Epithelial cell of proximal tubule (primary cell): Measurements from ENCODE around the gene IER5. TPM values are rescaled to one million over a fixed set of nuclear protein-coding genes. Genes with fewer than 3 reads are reported as not detected.

Experiments
- DNase-seq: peaks from one replicate; pipeline ENCODE4 v3.0.0-alpha.2; 2011; ENCODE audit warnings: low read depth
- H3K4me3 ChIP-seq: 2 replicates; pipeline ENCODE4 v1.5.1; 2011; ENCODE audit warnings: low read depth, mild to moderate bottlenecking, low read length
- CTCF ChIP-seq: conservative IDR thresholded peaks from 2 replicates; pipeline ENCODE4 v1.5.1; 2012; ENCODE audit warnings: low read depth, mild to moderate bottlenecking, low read length
- total RNA-seq: library from RNA; depleted of rRNA; stranded (reverse); fragments of >200 nt; gene quantifications from 2 replicates; pipeline ENCODE4 v1.2.3, GENCODE V29; 2015

Gene IER5
- total RNA-seq, 1 donor from 2014 or later, result 43.0 TPM

- TF ChIP-seq CTCF, result no peak
- no peak for DNase-seq
- H3K4me3 ChIP-seq, result peak overlapping the region; percentile 84
Observed at GRCh38 chr1:181091309-181092040, 3.0 kb downstream of the IER5 start.

- no peak overlapping the region for H3K4me3 ChIP-seq
- DNase-seq, result no peak
Observed at GRCh38 chr1:181092056-181092455, 3.6 kb downstream of the IER5 start.

GRCh38 chr1:181092883-181093458 is 4.5 kb downstream of the IER5 start:
- DNase-seq, result no peak
- no peak overlapping the region for H3K4me3 ChIP-seq
- no peak for TF ChIP-seq CTCF

More at GRCh38 chr1:181092056-181092455, 3.6 kb downstream of the IER5 start:
- TF ChIP-seq CTCF, result no peak

GRCh38 chr1:181094416-181095212 is 6.1 kb downstream of the IER5 start:
- DNase-seq, result no peak

GRCh38 chr1:181095260-181095659 is 6.8 kb downstream of the IER5 start:
- H3K4me3 ChIP-seq, result no peak overlapping the region
- no peak for DNase-seq
- no peak for TF ChIP-seq CTCF

More at GRCh38 chr1:181094416-181095212, 6.1 kb downstream of the IER5 start:
- TF ChIP-seq CTCF, result no peak
- no peak overlapping the region for H3K4me3 ChIP-seq

DNA sequence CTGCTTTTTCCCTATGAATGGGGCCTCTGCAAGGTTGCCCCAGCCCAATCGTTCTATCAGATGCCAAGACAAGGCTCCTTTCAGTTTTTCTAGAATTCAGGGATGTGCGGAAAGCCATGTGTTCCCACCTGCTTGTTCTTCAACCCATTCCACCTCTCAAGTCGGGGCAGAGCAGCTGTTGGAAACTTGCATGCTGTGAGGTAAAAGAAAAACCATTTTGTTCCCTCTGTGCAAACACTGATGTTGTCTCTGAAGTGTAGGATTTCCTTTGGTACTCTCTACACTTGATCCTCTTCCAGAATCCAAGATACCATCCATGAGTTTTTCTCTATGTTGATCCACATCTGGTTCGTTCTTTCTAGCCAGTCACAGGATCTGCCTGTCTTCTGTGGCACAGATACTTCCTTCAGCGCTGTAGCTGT is 7.3 kb downstream of the IER5 start:
- DNase-seq, result no peak
- no peak overlapping the region for H3K4me3 ChIP-seq
- no peak for TF ChIP-seq CTCF
